SK-MEL-5 (cell line): ENCODE data around the gene C19orf73. TPM values are rescaled to one million over a fixed set of nuclear protein-coding genes. Genes with fewer than 3 reads are reported as not detected.
"Not testable (repeated sequence)": the region's sequence is repeated elsewhere in the genome, so short reads cannot be mapped to it uniquely, and the experiment has no call there.

ENCODE experiments used
- DNase-seq: peaks from one replicate; pipeline ENCODE4 v3.0.0-alpha.2; 2016; ENCODE audit warnings: low read depth, low spot score
- in situ Hi-C: cut with HindIII; loops from 2 replicates; pipeline ENCODE4 v1.10.0; 2016; ENCODE audit warnings: low sequenced_read_pairs, high pct_unique_total_duplicates, low pct_unique_long_range_greater_than_20kb
- total RNA-seq: library from RNA; depleted of rRNA; stranded (reverse); fragments of >200 nt; shearing (Covaris generic); gene quantifications from 2 replicates; pipeline ENCODE4 v1.2.3, GENCODE V29; 2014

The C19orf73 gene
- total RNA-seq, 1 experiment from 2014 or later, result 1.8 TPM

- DNase-seq, result peak; percentile 80
- in situ Hi-C loops, result no loop called here
These were observed 31.4 kb upstream of the C19orf73 start for GRCh38 chr19:49150106-49150943.

DNA sequence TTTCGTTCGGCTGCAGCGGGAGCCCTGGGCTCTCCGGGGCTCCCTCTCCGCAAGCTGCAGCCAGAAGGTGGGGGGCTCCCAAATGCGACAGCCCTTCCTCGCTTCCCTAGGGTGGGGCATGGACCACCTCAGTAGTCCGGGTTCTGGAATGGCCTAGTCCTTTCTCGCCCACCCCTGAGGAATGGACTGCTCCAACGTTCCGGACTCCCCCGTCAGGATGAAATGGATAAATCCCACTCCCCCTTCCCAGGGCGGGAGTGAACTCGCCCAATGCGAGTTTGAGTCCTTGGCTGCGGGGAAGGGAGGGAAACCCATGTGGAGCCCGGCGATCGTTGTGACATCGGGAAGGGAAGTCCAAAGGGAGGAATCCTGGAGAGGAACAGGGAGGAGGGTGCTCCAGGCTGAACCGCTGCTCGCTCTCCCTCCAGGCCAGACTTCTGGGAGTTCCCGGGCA is 30.7 kb upstream of the C19orf73 start:
- in situ Hi-C loops, result no loop called here
- DNase-seq, result peak; percentile 82

GRCh38 chr19:49148784-49149651 is 30.1 kb upstream of the C19orf73 start:
- peak; percentile 94 for DNase-seq
- in situ Hi-C loops, result no loop called here

DNA sequence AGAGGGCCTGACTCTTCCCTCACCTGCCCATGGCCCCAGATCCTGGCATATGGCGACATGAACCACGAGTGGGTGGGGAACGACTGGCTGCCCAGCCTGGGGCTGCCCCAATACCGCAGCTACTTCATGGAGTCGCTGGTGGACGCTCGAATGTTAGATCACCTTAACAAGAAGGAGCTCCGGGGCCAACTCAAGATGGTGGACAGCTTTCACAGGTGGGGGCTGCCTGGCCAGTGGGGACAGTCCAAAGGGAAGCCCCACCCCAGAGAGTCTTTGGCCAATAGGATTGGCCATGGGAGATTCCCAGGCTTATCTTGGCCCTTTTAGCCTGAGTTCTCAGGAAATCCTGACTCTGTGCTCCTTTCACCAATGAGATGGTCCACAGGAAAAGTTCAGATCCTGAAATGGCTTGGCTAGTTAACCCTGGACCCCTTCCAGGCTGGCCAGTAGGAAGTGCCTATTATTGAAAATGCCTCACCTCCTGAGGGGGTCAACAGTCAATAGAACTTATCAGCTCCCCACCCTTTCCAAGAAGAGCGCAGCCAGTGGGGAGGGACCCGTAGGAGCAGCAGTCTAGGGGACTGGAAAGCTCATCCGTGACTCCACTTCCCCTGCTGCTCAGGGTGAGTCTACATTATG is 29.2 kb upstream of the C19orf73 start:
- in situ Hi-C loops, result no loop called here
- DNase-seq, result no peak

DNA sequence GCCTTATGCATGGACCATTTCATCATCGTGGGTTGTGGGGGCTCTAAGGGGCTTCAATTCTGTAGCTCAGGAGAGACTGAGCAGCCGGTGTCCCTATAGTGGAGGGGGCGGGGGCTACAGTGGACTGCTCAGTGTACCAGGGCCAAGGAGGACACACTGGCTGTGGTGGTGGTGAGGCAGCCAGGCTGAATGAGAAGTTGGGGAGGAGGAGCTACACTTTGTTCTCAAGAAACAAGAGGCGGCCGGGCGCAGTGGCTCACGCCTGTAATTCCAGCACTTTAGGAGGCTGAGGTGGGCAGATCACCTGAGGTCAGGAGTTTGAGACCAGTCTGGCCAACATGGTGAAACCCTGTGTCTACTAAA is 27.4 kb upstream of the C19orf73 start:
- DNase-seq, in situ Hi-C loops: not testable (repeated sequence)

GRCh38 chr19:49145573-49146407 is 26.8 kb upstream of the C19orf73 start:
- DNase-seq, result peak; percentile 90
- in situ Hi-C loops, result no loop called here

- DNase-seq, result peak; percentile 94
- in situ Hi-C loops, result no loop called here
These were observed 24.0 kb upstream of the C19orf73 start for GRCh38 chr19:49142866-49143335.

GRCh38 chr19:49141352-49141751 is 22.4 kb upstream of the C19orf73 start:
- DNase-seq, result no peak
- in situ Hi-C loops, result no loop called here

GRCh38 chr19:49140951-49141350 is 22.0 kb upstream of the C19orf73 start:
- in situ Hi-C loops, result no loop called here
- DNase-seq, result no peak

DNA sequence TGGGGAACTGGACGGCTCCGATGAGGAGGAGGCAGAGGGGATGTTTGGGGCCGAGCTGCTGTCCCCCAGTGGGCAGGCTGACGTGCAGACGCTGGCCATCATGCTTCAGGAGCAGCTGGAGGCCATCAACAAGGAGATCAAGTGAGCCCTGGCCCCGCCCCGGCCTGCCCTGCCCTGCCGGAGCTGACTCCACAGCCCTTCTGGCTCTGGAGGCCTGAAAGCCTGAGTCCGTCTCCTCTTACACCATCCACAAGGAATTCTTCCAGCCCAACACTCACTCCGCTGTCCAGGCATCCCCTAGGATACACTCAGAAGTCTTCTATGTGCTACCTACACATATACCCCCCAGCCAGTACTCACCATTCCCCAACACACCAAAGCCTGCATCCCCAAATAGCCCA is 17.8 kb upstream of the C19orf73 start:
- DNase-seq, result no peak
- in situ Hi-C loops, result no loop called here

DNA sequence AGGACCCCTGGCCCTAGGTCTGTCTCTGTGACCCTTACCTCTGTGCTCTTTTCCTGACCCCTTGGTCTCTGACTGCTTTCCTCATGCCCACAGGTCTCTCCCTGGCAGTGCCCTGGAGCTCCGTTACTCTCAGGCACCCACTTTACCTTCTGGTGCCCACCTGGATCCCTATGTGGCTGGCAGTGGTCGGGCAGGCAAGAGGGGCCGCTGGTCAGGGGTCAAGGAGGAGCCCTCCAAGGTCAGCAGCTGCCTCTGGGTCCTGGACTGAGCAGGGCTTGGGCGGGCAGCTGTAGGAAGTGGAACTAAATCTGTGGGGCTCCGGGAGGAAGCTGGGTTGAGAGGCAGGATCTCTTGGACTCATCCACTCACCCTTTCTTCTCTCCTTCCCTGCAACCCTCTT is 16.7 kb upstream of the C19orf73 start:
- no peak for DNase-seq
- in situ Hi-C loops, result no loop called here

- in situ Hi-C loops, result no loop called here
- DNase-seq, result no peak
These were observed 14.9 kb upstream of the C19orf73 start for GRCh38 chr19:49133621-49134454.

DNA sequence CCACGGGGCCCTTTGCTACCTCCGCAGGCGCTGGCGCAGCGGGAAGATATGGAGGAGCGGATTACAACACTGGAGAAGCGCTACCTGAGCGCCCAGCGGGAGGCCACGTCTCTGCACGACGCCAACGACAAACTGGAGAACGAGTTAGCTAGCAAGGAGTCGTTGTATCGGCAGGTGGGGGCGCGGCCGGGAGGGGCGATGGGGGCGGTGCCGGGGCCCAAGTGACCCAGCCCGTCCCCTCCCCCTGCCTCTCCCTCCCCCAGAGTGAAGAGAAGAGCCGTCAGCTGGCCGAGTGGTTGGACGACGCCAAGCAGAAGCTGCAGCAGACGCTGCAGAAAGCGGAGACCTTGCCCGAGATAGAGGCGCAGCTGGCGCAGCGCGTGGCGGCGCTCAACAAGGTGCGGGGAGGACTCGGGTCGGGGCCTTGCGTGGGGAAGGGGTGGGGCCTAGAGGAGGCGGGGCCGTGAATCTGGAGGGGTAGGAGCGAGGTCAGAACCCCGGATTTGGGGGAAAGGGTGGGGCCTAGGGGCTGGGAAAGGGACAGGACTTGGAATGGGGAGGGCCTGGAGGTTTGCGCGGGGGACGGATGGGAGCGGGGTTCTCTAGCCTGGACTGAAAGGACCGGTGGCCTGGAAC is 14.1 kb upstream of the C19orf73 start:
- DNase-seq, result no peak
- in situ Hi-C loops, result no loop called here

GRCh38 chr19:49130325-49130724 is 11.4 kb upstream of the C19orf73 start:
- in situ Hi-C loops, result no loop called here
- DNase-seq, result no peak

DNA sequence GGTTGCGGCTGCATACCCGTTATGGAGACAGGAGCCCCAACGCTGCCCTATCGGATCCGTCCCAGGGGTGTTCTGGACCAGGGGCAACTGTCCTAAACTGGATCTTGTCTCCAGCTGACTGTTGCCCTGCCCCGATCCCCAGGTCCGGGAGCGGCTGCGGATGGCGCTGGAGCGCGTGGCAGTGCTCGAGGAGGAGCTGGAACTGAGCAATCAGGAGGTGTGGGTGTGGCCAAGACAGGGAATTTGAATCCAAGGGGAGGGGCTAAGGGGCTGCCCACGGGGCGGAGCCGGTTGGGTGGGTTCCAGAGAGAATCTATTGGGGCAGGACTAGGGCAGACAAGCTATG is 10.3 kb upstream of the C19orf73 start:
- in situ Hi-C loops, result no loop called here
- DNase-seq, result no peak

DNA sequence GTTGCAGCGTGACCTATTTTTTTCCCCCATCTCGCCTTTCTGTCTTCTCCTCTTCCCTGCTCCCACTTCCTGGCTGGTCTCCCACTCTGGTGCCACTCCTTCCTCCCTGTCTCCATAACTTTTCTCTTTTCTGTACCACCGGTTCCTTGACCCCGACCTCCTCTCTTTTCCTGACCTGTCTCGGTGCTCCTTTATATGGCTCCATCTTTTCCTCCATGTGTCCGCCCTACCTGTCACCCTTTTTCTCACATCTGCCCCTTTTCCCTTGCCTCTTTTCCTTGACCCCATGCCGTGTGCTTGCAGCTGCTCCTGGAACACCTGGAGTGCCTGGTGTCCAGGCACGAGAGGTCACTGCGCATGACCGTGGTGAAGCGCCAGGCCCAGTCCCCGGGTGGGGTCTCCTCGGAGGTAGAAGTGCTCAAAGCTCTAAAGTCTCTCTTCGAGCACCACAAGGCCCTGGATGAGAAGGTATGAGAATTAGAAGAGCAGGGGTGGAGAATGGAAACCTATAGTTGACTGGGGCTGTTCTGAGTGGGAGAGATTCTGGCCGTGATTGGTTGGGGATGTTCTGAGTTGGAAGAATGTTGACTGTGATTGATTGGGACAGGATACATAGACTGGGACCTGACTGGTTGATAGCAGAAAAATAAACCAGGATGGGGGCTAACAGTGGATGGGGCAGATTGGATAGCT is 9.7 kb upstream of the C19orf73 start:
- no peak for DNase-seq
- in situ Hi-C loops, result no loop called here
